H1 (cell line): Measurements from ENCODE around the gene SPATS1. TPM values are rescaled to one million over a fixed set of nuclear protein-coding genes. Genes with fewer than 3 reads are reported as not detected.

Experiments used
- CEBPB ChIP-seq: IDR thresholded peaks from 2 replicates; pipeline ENCODE4 v1.6.1; 2012; ENCODE audit warnings: low read depth, low read length
- FOSL1 ChIP-seq: IDR thresholded peaks from 2 replicates; pipeline ENCODE4 v1.6.1; 2011; ENCODE audit warnings: mild to moderate bottlenecking, low read depth, low read length, moderate library complexity; ENCODE audit not compliant: insufficient read depth
- SAP30 ChIP-seq: fragments of 300-600 bp; sonication (generic); IDR thresholded peaks from 2 replicates; pipeline ENCODE4 v1.7.1; 2012; ENCODE audit warnings: low read length, moderate library complexity, mild to moderate bottlenecking, inconsistent platforms; ENCODE audit not compliant: insufficient read depth, insufficient replicate concordance
- SRF ChIP-seq: IDR thresholded peaks from 2 replicates; pipeline ENCODE4 v1.6.1; 2011; ENCODE audit warnings: mild to moderate bottlenecking, low read depth, low read length, moderate library complexity
- TBP ChIP-seq: IDR thresholded peaks from 2 replicates; pipeline ENCODE4 v1.6.1; 2011; ENCODE audit warnings: low read depth, low read length, improper control_type of control experiment
- TEAD4 ChIP-seq: IDR thresholded peaks from 2 replicates; pipeline ENCODE4 v1.6.1; 2012; ENCODE audit warnings: low read depth, low read length, inconsistent platforms, mixed read lengths
- polyA plus RNA-seq, 7 experiments: library from polyadenylated mRNA; depleted of rRNA in 3 of 7; stranded (reverse) in 5 of 7; unstranded in 2 of 7; fragments of >200 nt in 5 of 7; fragments of 200-250 nt in 2 of 7; gene quantifications; 1 replicate in 5 of 7; 2 replicates in 1 of 7; 4 replicates in 1 of 7; pipeline versions ENCODE4 v1.2.1 to v1.2.3, GENCODE V29; 2011 to 2013; ENCODE audit warnings: missing spikeins in 2 of 7, mixed read lengths in 2 of 7
- total RNA-seq: library from RNA; stranded (reverse); fragmentation: NEBNext Ultra II Directional; extraction: Animal tissue kit (Norgen Biotek cat#: 25700); gene quantifications from 2 replicates; pipeline ENCODE4 v1.2.1, GENCODE V29; 2021
- TF ChIP-seq, protein P1 (sequence below): fragments of 300-600 bp; sonication (generic); IDR thresholded peaks from 2 replicates; pipeline ENCODE4 v1.7.1; 2012; ENCODE audit warnings: low read length, moderate library complexity, mild to moderate bottlenecking, inconsistent platforms; ENCODE audit not compliant: insufficient replicate concordance

SPATS1 gene
- total and polyA plus RNA-seq, 2 of the 8 experiments (the other 6 are each of a cell fraction or from before 2014, with no cell fraction given), result not detected

- TF ChIP-seq, protein P1, sequence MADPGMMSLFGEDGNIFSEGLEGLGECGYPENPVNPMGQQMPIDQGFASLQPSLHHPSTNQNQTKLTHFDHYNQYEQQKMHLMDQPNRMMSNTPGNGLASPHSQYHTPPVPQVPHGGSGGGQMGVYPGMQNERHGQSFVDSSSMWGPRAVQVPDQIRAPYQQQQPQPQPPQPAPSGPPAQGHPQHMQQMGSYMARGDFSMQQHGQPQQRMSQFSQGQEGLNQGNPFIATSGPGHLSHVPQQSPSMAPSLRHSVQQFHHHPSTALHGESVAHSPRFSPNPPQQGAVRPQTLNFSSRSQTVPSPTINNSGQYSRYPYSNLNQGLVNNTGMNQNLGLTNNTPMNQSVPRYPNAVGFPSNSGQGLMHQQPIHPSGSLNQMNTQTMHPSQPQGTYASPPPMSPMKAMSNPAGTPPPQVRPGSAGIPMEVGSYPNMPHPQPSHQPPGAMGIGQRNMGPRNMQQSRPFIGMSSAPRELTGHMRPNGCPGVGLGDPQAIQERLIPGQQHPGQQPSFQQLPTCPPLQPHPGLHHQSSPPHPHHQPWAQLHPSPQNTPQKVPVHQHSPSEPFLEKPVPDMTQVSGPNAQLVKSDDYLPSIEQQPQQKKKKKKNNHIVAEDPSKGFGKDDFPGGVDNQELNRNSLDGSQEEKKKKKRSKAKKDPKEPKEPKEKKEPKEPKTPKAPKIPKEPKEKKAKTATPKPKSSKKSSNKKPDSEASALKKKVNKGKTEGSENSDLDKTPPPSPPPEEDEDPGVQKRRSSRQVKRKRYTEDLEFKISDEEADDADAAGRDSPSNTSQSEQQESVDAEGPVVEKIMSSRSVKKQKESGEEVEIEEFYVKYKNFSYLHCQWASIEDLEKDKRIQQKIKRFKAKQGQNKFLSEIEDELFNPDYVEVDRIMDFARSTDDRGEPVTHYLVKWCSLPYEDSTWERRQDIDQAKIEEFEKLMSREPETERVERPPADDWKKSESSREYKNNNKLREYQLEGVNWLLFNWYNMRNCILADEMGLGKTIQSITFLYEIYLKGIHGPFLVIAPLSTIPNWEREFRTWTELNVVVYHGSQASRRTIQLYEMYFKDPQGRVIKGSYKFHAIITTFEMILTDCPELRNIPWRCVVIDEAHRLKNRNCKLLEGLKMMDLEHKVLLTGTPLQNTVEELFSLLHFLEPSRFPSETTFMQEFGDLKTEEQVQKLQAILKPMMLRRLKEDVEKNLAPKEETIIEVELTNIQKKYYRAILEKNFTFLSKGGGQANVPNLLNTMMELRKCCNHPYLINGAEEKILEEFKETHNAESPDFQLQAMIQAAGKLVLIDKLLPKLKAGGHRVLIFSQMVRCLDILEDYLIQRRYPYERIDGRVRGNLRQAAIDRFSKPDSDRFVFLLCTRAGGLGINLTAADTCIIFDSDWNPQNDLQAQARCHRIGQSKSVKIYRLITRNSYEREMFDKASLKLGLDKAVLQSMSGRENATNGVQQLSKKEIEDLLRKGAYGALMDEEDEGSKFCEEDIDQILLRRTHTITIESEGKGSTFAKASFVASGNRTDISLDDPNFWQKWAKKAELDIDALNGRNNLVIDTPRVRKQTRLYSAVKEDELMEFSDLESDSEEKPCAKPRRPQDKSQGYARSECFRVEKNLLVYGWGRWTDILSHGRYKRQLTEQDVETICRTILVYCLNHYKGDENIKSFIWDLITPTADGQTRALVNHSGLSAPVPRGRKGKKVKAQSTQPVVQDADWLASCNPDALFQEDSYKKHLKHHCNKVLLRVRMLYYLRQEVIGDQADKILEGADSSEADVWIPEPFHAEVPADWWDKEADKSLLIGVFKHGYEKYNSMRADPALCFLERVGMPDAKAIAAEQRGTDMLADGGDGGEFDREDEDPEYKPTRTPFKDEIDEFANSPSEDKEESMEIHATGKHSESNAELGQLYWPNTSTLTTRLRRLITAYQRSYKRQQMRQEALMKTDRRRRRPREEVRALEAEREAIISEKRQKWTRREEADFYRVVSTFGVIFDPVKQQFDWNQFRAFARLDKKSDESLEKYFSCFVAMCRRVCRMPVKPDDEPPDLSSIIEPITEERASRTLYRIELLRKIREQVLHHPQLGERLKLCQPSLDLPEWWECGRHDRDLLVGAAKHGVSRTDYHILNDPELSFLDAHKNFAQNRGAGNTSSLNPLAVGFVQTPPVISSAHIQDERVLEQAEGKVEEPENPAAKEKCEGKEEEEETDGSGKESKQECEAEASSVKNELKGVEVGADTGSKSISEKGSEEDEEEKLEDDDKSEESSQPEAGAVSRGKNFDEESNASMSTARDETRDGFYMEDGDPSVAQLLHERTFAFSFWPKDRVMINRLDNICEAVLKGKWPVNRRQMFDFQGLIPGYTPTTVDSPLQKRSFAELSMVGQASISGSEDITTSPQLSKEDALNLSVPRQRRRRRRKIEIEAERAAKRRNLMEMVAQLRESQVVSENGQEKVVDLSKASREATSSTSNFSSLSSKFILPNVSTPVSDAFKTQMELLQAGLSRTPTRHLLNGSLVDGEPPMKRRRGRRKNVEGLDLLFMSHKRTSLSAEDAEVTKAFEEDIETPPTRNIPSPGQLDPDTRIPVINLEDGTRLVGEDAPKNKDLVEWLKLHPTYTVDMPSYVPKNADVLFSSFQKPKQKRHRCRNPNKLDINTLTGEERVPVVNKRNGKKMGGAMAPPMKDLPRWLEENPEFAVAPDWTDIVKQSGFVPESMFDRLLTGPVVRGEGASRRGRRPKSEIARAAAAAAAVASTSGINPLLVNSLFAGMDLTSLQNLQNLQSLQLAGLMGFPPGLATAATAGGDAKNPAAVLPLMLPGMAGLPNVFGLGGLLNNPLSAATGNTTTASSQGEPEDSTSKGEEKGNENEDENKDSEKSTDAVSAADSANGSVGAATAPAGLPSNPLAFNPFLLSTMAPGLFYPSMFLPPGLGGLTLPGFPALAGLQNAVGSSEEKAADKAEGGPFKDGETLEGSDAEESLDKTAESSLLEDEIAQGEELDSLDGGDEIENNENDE, result no peak
- TF ChIP-seq FOSL1, result no peak
- TF ChIP-seq SAP30, result no peak
- TF ChIP-seq CEBPB, result no peak
- no peak for TF ChIP-seq TEAD4
- no peak for TF ChIP-seq TBP
- TF ChIP-seq SRF, result no peak
Measured at GRCh38 chr6:44381739-44382138, 39.3 kb downstream of the SPATS1 start (continued).
